Spleen (tissue), 7 donors: ENCODE data around the gene BZW2.

Experiments used
- CTCF ChIP-seq, 11 experiments: fragments of 200-600 bp in 7 of 11; fragments of 450-650 bp in 4 of 11; sonication (generic) in 4 of 11; IDR thresholded peaks in 8 of 11; conservative IDR thresholded peaks in 3 of 11; 1 replicate in 7 of 11; 2 replicates in 4 of 11; pipeline versions ENCODE4 v1.4.0 to v1.8.0; 2016 to 2021; ENCODE audit warnings: antibody characterized with exemption in 11 of 11, inconsistent platforms in 4 of 11, mild to moderate bottlenecking in 1 of 11
- POLR2A ChIP-seq, 3 donors: fragments of 450-650 bp; IDR thresholded peaks; one replicate each; pipeline ENCODE4 v1.5.1; 2017; ENCODE audit warnings: antibody characterized with exemption in 3 of 3, mild to moderate bottlenecking in 1 of 3
- POLR2AphosphoS5 ChIP-seq, 3 donors: sonication (generic); formaldehyde crosslinking; IDR thresholded peaks; one replicate each; pipeline ENCODE4 v1.5.1; 2017; ENCODE audit warnings: antibody characterized with exemption in 3 of 3
- donor health status: DM: no; HTN: no; CAD: no; lungs with moderate emphysema.
- donor health status: DM: no; HTN: no; CAD: no.
- donor health status: DM: no; HTN: no; CAD: no.

- TF ChIP-seq CTCF (IDR thresholded peaks at IDR 0.05 in 8 of 11, conservative IDR thresholded peaks at IDR 0.05 in 3 of 11): no peak
- no peak for TF ChIP-seq POLR2A (IDR thresholded peaks at IDR 0.05)
- no peak for TF ChIP-seq POLR2AphosphoS5 (IDR thresholded peaks at IDR 0.05)
Measured at GRCh38 chr7:16599860-16600259, 46.1 kb upstream of the BZW2 start.
